ENCODE measurements around the gene PODNL1.
A peak's percentile ranks its signal among the peaks of the same experiment; 100 is the strongest.

PODNL1 gene

DNA sequence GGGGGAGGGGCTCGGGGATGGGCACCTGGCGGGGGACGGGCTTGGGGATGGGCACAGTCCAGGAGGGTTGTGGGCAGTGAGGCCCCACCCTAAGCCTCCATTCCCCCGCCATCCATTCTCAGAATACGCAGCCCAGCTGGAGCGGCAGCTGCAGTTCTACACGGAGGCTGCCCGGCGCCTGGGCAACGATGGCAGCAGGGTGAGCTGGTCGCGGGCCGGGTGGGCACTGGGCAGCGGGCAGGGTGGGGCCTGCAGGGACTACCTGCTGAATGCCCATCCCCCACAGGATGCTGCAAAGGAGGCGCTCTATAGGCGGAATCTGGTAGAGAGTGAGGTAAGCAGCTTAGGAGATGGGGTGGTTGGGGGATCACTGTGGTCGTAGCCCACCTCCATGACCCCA lies 8.3 kb downstream of the PODNL1 start (continued):
- TF ChIP-seq, protein P1, sequence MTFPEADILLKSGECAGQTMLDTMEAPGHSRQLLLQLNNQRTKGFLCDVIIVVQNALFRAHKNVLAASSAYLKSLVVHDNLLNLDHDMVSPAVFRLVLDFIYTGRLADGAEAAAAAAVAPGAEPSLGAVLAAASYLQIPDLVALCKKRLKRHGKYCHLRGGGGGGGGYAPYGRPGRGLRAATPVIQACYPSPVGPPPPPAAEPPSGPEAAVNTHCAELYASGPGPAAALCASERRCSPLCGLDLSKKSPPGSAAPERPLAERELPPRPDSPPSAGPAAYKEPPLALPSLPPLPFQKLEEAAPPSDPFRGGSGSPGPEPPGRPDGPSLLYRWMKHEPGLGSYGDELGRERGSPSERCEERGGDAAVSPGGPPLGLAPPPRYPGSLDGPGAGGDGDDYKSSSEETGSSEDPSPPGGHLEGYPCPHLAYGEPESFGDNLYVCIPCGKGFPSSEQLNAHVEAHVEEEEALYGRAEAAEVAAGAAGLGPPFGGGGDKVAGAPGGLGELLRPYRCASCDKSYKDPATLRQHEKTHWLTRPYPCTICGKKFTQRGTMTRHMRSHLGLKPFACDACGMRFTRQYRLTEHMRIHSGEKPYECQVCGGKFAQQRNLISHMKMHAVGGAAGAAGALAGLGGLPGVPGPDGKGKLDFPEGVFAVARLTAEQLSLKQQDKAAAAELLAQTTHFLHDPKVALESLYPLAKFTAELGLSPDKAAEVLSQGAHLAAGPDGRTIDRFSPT (tag by site-specific recombination; IDR thresholded peaks at IDR 0.05) = peak; percentile 43; the same call in 1 of the 2 replicates
- TF ChIP-seq ZNF549 (tag by site-specific recombination; IDR thresholded peaks at IDR 0.05) = no peak

DNA sequence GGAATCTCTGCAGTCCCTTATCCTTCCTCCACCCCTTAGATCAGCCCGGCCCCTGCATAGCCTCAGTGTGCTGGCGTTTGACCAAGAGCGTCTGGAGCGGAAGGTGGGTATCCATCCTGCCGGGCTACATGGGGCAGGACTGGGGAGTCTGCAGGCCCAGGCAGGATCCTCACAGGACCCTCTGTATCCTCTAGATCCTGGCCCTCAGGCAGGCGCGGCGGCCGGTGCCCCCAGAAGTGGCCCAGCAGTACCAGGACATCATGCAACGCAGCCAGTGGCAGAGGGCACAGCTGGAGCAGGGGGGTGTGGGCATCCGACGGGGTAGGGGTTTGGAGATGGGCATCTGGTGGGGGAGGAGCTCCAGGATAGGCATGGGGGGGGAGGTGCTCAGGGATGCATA lies 8.9 kb downstream of the PODNL1 start:
- Histone ChIP-seq H3K27ac (ENCODE audit: extremely low read depth, low read depth, low read length) (no peak overlapping the region), H3K4me3 (ENCODE audit: low read depth, low read length) (no peak overlapping the region), H3K4me1 (ENCODE audit: control insufficient read depth, insufficient read depth, low read length) (no peaks in the 10 kb centered on the region), H3K36me3 (ENCODE audit: control insufficient read depth in 2 of 2, insufficient read depth in 1 of 2, low read length in 2 of 2) (peaks cover 12 to 50% of the 10 kb centered on the region in 2 experiments; a peak in 2 of 3 replicates), H3K9me3 (ENCODE audit: control insufficient read depth, insufficient read depth, low read depth, low read length) (no peaks in the 10 kb centered on the region)
- ChIA-PET POLR2A (interaction anchor here (0.6 kb wide), 1 partner anchor 875 kb away, joined by 6 read pairs; no protein-coding TSS in a partner anchor), CTCF (no interaction called here)
- TF ChIP-seq, protein P1 (tag by site-specific recombination; IDR thresholded peaks at IDR 0.05) = peak; percentile 54
- TF ChIP-seq ZNF133 (tag by site-specific recombination; IDR thresholded peaks at IDR 0.05) = no peak

DNA sequence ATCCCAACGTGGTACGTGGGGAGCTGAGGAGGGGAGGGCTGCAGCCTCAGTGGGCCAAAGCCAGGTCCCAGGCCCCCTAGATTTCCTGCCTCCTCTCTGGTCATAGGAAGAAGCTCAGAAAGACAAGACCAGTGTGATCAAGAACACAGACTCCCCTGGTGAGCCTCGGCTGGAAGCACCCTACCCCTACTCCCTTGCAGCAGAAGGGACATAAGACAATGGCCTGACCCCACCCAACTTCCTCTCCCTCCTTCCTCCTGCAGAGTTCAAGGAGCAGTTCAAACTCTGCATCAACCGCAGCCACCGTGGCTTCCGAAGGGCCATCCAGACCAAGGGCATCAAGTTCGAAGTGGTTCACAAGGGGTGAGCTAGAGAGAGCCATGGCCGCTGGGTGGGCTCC lies 11.5 kb downstream of the PODNL1 start:
- Histone ChIP-seq H3K27ac (ENCODE audit: extremely low read depth, low read depth, low read length) (no peak overlapping the region), H3K4me1 (ENCODE audit: control insufficient read depth, insufficient read depth, low read length) (no peaks in the 10 kb centered on the region), H3K4me3 (ENCODE audit: low read depth, low read length) (no peak overlapping the region), H3K9me3 (ENCODE audit: control insufficient read depth, insufficient read depth, low read depth, low read length) (no peaks in the 10 kb centered on the region), H3K36me3 (ENCODE audit: control insufficient read depth in 2 of 2, insufficient read depth in 1 of 2, low read length in 2 of 2) (peaks cover 22 to 71% of the 10 kb centered on the region in 2 experiments; a peak in 2 of 3 replicates)
- POLR2A ChIA-PET = no interaction called here
- CTCF ChIA-PET = interaction anchor here (0.6 kb wide), 1 partner anchor 93 kb away, joined by 6 read pairs; no protein-coding TSS in a partner anchor
- no peak for TF ChIP-seq ZNF112 (tag by site-specific recombination; IDR thresholded peaks at IDR 0.05)

DNA sequence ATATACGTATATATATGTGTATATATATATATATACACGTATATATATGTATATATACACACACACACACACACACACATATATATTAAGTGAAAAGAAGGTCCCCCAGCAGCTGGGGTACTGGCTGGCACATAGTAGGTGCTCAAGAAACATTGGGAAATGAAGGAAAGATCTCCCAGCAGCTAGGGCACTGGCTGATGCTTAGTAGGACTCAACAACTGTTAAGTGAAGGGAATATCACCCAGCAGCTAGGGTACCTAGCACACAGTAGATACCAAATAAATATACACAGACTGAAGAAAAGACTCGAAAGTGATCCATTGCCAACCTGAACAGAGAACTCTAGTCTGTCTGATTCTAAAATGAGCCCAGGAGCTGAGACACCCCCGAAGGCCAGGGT lies 12.2 kb downstream of the PODNL1 start:
- Histone ChIP-seq H3K27ac (ENCODE audit: extremely low read depth, low read depth, low read length) (no peak overlapping the region), H3K4me1 (ENCODE audit: control insufficient read depth, insufficient read depth, low read length) (no peaks in the 10 kb centered on the region), H3K4me3 (ENCODE audit: low read depth, low read length) (no peak overlapping the region), H3K9me3 (ENCODE audit: control insufficient read depth, insufficient read depth, low read depth, low read length) (no peaks in the 10 kb centered on the region), H3K36me3 (ENCODE audit: control insufficient read depth in 2 of 2, insufficient read depth in 1 of 2, low read length in 2 of 2) (peaks cover 24 to 72% of the 10 kb centered on the region in 2 experiments; a peak in 2 of 3 replicates)
- CTCF ChIA-PET = interaction anchor here (0.6 kb wide), 1 partner anchor 93 kb away, joined by 6 read pairs; no protein-coding TSS in a partner anchor
- TF ChIP-seq ZBTB8A (tag by site-specific recombination; IDR thresholded peaks at IDR 0.05) = no peak
- TF ChIP-seq ZNF248 (tag by site-specific recombination; IDR thresholded peaks at IDR 0.05) = no peak
- no peak for TF ChIP-seq ZNF24 (tag by site-specific recombination; IDR thresholded peaks at IDR 0.05)
- TF ChIP-seq ZNF138 (tag by site-specific recombination; IDR thresholded peaks at IDR 0.05; ENCODE audit: borderline replicate concordance) = no peak
- TF ChIP-seq, protein P2, sequence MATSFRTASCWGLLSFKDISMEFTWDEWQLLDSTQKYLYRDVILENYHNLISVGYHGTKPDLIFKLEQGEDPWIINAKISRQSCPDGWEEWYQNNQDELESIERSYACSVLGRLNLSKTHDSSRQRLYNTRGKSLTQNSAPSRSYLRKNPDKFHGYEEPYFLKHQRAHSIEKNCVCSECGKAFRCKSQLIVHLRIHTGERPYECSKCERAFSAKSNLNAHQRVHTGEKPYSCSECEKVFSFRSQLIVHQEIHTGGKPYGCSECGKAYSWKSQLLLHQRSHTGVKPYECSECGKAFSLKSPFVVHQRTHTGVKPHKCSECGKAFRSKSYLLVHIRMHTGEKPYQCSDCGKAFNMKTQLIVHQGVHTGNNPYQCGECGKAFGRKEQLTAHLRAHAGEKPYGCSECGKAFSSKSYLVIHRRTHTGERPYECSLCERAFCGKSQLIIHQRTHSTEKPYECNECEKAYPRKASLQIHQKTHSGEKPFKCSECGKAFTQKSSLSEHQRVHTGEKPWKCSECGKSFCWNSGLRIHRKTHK (tag by site-specific recombination; IDR thresholded peaks at IDR 0.05) = no peak
- 0 out of 2 replicates have a peak, but pooled peaks have one; percentile 27 for TF ChIP-seq ZNF664 (tag by site-specific recombination; IDR thresholded peaks at IDR 0.05)
- POLR2A ChIA-PET = interaction anchor here (1.0 kb wide), 1 partner anchor 10 kb away, joined by 4 read pairs; no protein-coding TSS in a partner anchor

Data from HEK293 (cell line).